Measurements from ENCODE around the gene CACFD1.

Gene CACFD1

DNA sequence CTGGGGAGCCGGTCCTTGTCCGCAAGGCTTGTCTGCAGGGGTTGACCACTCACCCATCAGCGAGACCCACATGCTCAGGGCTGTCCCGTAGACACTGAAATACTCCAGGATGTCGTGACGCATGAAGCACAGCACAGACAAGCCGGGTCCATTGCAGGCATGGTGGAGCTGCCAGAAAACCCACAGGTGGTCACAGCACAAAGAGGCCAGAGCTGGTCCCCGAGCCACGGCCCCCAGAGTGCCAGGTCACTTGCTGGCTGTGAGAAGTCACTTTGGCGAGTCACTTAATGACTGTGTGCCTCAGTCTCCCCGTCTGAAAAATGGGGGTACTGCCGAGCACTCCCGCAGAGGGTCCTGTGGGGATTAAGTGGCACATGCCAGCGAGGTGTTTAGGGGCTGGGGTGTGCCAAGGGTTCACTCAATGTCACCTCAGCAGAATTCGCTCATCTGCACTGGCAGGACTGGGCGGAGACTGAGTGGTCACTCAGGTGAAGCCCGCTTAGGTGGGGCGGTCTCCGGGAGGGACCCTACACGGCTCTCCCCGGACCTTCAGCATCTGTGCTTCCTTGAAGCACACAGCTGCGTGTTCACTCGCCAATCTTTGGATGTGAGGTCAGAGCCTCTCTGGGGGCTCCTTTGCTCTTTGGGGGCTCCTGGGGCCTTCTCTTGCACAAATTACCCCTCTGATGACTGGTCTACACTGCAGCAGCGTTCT, 60.5 kb downstream of the CACFD1 start:
- no peak for DNase-seq

Data from stimulated activated CD4-positive, alpha-beta T cell treated with anti-CD3 and anti-CD28 coated beads, Interleukin-4, amount 100 ng/mL, for 4 hours (primary cell).